GM12874 (cell line): ENCODE measurements around the gene POLR1A.

ENCODE experiments used
- CTCF ChIP-seq: IDR thresholded peaks from 2 replicates; pipeline ENCODE4 v1.5.1; 2011; ENCODE audit warnings: low read depth, mild to moderate bottlenecking, control low read depth, low read length, moderate library complexity; ENCODE audit not compliant: insufficient read depth

The POLR1A gene

GRCh38 chr2:86000131-86000937 lies 105.4 kb downstream of the POLR1A start:
- TF ChIP-seq CTCF = no peak

DNA sequence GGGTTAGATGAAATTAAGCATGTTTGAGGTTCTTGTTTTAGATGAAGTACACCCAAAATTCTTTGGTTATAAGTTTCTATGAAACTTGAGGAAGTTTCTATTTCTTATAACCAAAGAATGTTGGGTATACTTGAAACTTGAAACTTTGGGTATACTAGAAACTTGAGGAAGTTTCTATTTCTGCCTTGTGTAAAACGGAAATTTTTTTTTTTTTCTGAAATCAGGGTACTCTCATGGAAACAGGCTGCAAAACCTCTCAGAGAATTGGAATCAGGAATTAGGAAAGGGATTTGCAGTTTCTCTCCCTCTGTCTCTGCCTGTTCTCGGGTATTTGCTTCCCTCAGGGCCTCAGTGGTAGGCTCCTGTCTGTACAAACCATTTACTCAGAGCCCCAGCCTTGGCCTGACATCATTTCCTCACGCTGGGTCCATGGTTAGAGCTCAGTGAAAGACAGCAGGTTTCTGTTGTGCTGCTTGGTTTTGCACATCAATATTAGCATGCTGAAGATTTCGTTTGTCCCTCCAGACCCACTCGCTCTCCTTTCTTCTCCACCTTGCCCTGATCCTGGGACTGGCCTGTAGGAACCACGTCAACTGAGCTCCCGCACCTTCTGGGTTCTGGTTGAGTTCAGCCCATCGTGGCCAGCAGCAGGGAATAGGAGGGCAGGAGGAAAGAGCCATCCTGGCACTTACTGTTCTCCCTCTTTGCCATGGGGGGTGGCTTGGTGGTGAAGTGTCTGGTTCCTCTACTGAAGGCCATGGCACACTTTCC lies 106.4 kb downstream of the POLR1A start:
- no peak for TF ChIP-seq CTCF

DNA sequence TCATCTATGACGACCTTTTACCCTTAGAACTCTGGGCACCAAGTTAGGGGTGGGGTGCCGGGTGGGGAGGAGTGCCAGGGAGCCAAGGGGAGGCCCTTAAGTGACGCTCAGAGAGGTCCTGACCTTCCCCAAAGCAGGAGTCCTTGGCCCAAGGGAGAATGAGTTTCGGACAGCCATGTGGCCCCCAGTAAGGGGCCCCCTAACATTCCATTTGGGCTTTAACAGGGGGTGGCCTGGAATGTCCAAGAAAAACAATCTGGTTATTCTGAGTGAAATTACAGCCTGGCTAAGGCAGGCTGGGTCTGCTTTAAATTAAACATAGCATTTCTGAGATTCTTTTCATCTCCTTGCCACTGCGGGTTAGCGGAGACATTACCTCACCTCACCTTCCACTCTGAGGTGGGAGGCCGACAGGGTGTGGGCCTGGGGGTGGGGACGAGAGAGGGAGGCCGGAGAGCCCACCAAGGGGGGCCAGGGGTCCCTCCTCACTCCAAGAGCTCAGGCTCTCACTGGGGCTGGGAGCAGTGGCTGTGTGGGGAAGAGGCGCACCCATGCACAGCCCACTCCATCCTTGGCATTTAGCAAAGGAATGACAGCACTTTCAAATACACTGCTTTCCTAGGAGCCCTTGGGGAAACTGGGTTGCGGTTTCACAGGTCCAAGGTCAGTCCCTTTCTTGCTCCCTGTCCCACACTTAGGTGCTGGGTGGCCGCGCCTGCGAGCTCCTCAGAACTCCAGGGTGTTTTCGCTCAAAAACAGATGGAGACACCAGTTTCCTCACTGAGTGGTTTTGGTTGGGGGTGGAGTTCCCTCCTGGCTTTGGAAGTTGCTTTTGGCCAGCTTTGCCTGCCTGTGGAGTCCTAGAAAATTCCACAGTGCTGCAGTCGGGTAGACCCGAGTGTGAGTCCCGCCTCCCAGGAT lies 107.4 kb downstream of the POLR1A start:
- no peak for TF ChIP-seq CTCF

- no peak for TF ChIP-seq CTCF
Measured at GRCh38 chr2:85997017-85997970, 108.4 kb downstream of the POLR1A start.

DNA sequence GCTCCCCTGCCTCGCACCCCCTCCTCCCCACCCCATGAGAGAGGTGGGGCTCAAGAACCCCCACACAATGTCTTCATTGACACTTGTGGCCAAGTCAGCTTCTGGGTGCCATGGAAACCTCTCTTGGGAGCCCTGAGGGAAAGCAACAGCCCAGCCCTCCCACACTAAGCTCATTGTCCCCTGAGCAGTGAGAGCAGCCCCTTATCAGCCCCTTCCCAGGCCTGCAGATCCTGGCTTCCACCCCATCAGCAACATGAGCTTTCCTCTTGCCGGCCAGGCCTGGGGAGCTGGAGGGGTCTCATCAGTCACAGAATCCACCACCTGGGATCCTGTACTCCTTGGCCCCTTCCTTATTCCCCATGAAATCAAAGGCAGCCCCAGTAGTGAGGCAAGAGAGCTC lies 109.1 kb downstream of the POLR1A start:
- no peak for TF ChIP-seq CTCF

DNA sequence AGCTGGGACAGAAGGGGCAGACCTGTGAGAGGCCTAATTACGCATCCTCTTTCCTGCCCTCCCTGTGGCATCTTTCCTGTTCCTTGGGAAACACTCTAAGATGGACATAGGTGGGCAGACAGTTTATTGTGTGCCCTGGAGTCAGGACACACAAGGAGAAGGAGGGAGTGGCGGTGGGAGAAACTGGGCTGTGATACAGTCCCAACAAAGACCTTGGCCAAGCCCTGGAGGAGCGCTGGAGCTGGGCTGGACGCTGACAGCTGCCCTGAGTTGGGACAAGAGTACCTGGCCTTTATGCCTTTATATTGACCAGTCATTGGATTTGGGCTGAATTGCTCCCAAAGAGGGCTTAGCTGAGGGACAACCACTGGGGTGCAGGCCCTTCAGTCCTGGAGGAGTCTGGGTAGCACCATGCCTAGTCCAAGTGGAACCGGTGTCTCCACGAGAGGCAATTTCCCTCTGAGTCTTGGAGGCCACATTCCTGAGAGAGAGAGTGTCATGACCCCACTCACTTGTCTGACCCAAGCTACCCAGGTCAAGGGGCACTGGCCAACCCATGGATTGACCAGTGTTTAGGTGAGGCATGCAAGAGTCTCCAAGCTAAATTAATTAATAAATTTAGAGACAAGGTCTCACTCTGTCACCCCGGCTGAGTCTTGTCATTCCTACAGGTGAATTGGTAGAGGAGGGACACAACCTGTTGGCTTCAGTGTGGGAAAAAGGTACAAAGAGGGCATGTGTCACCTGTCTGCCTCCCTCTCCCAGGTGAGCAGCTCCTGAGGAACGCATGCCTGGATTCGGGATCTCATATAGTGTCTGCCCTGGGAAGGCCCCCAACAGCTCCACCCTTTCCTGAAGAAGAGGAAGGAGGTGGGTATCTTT lies 109.8 kb downstream of the POLR1A start:
- TF ChIP-seq CTCF = no peak
